ENCODE measurements around the gene ATG16L1.
"Not testable (repeated sequence)": the region's sequence is repeated elsewhere in the genome, so short reads cannot be mapped to it uniquely, and the experiment has no call there.

Gene ATG16L1

DNA sequence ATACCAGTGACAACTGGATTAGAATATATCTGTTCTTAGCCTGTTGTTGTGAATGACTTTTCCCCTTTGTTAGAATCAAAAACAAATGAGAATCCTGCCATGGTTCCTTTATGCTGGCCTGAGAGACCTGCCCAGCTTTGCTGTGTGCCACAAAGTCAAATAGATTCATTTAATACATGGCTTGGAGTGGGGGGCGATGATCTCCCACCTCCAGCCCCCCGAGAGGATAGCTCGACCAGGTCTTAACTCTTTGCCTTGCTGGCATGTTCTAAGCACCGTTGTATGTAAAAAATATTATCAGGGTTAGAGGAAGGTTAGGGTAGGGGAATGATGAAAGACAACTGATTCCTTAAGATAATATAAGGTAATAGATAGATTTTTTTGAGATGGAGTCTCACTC is 80.7 kb downstream of the ATG16L1 start:
- no peak for DNase-seq (ENCODE audit: low read depth in 2 of 2)

DNA sequence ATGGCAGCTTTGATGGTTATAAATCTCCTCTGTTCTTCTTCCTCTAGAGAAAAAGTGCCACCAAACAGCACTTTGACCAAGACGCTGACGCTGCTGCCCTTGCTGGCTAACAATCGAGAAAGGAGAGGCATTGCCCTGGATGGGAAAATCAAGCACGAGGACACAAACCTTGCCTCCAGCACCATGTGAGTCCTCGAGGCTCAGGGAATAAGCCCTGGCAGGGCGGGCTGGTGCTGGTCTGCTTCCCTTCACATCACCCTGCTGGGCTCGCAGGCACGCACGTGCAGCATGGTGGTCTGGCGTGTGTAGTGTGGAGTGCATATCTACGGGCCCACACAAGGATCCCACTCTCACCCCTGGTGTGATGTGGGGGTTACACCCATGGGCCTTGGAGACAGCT is 83.4 kb downstream of the ATG16L1 start:
- DNase-seq (ENCODE audit: low read depth in 2 of 2): no peak

DNA sequence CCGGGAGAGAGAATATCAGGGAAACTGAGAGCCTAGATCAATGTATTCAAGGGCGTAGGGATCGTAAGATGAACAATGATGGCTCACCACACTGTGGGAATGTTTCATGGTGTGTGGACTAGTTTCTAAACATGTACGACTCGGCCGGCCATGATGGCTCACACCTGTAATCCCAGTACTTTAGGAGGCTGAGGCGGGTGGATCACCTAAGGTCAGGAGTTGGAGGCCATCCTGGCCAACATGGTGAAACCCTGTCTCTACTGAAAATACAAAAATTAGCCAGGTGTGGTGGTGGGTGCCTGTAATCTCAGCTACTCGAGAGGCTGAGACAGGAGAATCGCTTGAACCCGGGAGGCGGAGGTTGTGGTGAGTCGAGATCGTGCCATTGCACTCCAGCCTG is 84.6 kb downstream of the ATG16L1 start:
- not testable (repeated sequence) for DNase-seq (ENCODE audit: low read depth in 2 of 2)

DNA sequence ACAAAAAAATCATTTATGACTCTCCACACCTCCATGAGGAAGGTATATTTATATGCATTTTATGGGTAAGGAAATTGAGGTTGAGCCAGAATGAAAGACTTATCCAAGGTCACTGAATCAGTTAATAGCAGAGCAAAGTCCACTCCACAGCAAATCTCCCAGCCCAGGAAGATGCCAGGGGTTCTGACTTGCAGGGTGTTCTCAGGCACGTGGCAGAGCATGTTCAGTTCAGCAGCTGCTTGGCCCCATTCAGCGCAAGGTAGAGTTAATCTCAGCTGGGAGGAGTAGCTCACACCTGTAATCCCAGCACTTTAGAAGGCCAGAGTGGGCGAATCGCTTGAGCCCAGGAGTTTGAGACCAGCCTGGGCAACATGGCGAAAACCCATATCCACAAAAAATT is 85.1 kb downstream of the ATG16L1 start:
- DNase-seq (ENCODE audit: low read depth in 2 of 2): no peak

DNA sequence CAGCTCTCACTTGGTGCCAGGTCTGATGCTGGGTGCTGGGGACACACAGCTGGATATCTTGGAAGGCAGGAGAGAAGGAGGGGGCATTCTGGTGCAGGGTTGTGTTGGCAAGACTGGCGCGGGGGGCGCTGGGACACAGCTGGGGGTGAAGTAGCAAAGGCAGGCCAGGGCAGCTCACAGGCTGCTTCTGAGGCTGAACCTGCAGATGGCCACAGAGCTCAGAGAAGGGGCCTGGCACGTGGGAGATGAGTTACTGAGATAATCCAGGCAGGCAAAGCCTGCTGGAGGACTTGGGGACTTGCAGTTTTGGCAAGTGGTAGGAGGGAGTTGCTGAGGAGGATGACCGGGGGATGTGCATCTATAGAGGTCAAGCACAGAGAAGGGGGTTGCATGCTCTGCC is 86.6 kb downstream of the ATG16L1 start:
- no peak for DNase-seq (ENCODE audit: low read depth in 2 of 2)

DNA sequence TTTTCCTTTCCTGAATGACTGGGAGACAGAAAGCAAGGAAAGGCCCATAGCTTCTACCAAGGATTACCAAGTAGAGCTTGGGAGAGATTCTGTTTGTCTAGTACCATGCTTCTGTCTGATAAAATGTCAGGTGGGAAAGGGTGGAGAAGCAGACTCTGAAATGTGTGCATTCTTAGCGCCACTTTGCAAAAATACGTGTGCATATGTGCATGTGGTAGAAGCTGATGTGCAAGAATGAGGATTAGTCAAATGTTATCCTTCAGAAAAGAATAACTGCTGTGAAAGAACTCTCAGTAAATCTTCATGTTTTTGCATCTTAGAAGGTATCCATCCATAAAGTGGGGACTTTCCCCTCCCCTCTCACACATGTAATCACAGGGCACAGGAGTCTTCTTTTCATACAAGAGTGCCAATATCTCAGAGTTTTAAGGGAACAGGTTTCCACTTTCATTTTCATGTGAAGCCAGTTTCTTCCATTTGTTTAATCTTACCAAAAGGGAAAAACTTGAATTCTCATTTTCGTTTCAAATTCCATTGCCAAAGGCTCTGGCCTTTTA is 87.4 kb downstream of the ATG16L1 start:
- no peak for DNase-seq (ENCODE audit: low read depth in 2 of 2)

DNA sequence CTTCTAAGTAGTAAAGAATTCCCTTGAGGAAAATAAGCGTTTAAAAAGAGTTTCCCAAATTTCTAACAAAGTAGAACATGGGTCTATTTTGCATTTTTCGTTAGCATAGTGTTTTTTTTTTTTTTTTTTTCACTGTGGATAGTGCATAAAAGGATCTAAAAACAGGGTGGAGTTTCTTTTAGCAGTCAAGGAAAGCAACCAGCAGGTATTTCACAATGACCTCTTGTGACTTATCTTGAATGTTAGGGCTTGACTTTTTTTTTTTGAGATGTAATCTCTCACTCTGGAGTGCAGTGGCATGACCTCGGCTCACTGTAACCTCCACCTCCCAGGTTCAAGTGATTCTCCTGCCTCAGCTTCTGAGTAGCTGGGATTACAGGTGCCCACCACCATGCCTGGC is 88.0 kb downstream of the ATG16L1 start:
- no peak for DNase-seq (ENCODE audit: low read depth in 2 of 2)

DNA sequence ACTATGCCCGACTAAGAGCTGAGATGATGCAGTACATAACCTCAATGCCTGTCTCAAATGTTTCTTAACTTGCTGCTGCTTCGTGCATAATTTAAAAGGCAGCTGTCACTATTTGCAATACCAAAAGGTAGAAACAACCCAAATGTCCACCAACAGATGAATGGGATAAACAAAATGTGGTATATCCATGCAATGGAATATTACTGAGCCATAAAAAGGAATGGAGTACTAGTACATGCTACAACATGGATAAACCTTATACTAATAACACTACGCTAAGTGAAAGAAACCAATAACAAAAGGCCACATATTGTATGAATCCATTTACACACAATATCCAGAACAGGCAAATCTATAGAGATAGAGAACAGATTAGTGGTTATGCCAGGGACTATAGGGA is 89.8 kb downstream of the ATG16L1 start:
- DNase-seq (ENCODE audit: low read depth in 2 of 2): no peak

DNA sequence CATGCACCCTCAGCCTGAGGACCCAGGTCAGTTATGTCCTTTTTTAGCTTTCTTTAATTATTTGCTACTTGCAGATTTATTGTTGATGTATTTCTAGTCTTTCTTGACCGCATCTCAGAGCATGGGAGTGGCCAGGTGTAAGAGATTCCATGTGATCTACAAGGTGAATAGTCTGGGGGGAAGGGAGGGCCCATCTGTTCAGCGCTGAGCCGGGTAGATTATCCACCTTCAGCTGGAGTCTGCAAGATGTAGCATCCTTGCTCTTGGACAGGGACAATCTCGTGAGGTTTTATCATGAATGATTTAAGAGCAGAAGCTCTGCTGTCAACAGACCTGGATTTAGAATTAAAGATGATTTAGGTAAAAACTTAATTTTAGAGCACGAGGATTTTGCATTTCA is 90.8 kb downstream of the ATG16L1 start:
- no peak for DNase-seq (ENCODE audit: low read depth in 2 of 2)

DNA sequence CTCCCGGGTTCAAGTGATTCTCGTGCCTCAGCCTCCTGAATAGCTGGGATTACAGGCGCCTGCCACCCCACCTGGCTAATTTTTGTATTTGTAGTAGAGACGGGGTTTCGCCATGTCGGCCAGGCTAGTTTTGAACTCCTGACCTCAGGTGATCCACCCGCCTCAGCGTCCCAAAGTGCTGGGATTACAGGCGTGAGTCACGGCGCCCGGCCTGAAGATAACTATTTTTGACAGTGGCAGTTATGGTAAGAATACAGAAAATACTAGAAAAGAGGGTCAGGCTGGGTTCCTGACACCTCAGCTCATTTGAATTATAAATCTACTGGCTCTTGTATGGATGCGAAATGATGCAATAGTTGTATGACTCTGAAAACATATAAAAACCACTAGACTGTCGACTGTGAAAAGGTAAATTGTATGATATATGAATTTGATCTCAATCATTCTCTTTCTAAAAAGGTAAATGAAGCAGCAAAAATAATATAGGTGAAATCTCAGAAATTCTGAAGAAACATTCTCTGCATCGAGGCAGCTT is 91.8 kb downstream of the ATG16L1 start:
- no peak for DNase-seq (ENCODE audit: low read depth in 2 of 2)

Measured in stimulated activated CD8-positive, alpha-beta memory T cell treated with anti-CD3 and anti-CD28 coated beads, Interleukin-7, amount 100 ng/mL, for 4 hours (primary cell).